ENCODE data around the gene INF2. TPM values are rescaled to one million over a fixed set of nuclear protein-coding genes. Genes with fewer than 3 reads are reported as not detected.

The INF2 gene
- total RNA-seq, 1 experiment from 2014 or later, result 113 TPM

- POLR2A ChIA-PET (ENCODE audit: unreplicated experiment), result no interaction called here
- BruUV-seq (replicated peaks), result no TSS peak
- no peak overlapping the region for H2AFZ ChIP-seq
- H3K4me1 ChIP-seq (replicated peaks; ENCODE audit: insufficient read depth), result no peaks in the 10 kb centered on the region
- peaks cover 37% of the 10 kb centered on the region for H3K27me3 ChIP-seq (ENCODE audit: insufficient read depth, low read depth)
- H3K36me3 ChIP-seq (ENCODE audit: low read depth), result no peaks in the 10 kb centered on the region
- H3K9me2 ChIP-seq (ENCODE audit: insufficient read depth), result no peaks in the 10 kb centered on the region
- H3K27ac ChIP-seq, result no peak overlapping the region
- H3F3A ChIP-seq (ENCODE audit: insufficient read depth, low read depth), result no peaks in the 10 kb centered on the region
- intact Hi-C loops (cut with micrococcal nuclease; ENCODE audit: unreplicated experiment), result no loop called here
- no peak overlapping the region for H3K4me2 ChIP-seq
- CTCF ChIA-PET, result no interaction called here
- DNase-seq, result no peak
- no peak for TF ChIP-seq EZH2 (IDR thresholded peaks at IDR 0.05; ENCODE audit: low read depth)
- no peak for TF ChIP-seq CTCF (conservative IDR thresholded peaks at IDR 0.05)
- H3K9me3 ChIP-seq (ENCODE audit: insufficient read depth, low read depth), result no peaks in the 10 kb centered on the region
- no peaks in the 10 kb centered on the region for H4K20me1 ChIP-seq (ENCODE audit: insufficient read depth)
- no peak overlapping the region for H3K4me3 ChIP-seq
- H3K79me2 ChIP-seq (ENCODE audit: low read depth), result no peaks in the 10 kb centered on the region
Observed at GRCh38 chr14:104657563-104658324, 31.7 kb upstream of the INF2 start.

DNA sequence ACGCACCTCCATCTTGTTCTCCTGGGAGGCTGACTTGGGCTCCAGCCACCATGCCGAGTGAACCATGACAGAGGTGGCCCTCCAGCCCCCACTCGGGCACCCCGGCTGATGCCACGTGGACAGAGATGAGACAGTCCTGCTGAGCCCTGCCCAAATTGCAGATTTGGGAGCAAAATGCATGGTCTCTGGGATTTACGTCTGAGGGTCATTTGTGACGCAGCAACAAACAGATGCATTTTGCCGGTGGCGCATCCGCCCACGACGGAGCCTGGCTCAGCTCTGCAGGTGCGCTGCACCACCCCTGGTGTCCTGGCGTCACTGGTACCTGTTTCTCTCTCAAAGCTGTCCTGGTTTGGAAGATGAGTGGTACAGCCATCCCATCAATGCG is 31.1 kb upstream of the INF2 start:
- H3K79me2 ChIP-seq (ENCODE audit: low read depth), result no peaks in the 10 kb centered on the region
- ChIA-PET POLR2A (ENCODE audit: unreplicated experiment) (no interaction called here), CTCF (no interaction called here)
- no peak overlapping the region for H3K4me3 ChIP-seq
- no TSS peak for BruUV-seq (replicated peaks)
- H3F3A ChIP-seq (ENCODE audit: insufficient read depth, low read depth), result no peaks in the 10 kb centered on the region
- no peaks in the 10 kb centered on the region for H4K20me1 ChIP-seq (ENCODE audit: insufficient read depth)
- DNase-seq, result no peak
- H2AFZ ChIP-seq, result no peak overlapping the region
- no peaks in the 10 kb centered on the region for H3K4me1 ChIP-seq (replicated peaks; ENCODE audit: insufficient read depth)
- H3K27ac ChIP-seq, result no peak overlapping the region
- H3K4me2 ChIP-seq, result no peak overlapping the region
- H3K27me3 ChIP-seq (ENCODE audit: insufficient read depth, low read depth), result peaks cover 37% of the 10 kb centered on the region
- no peak for TF ChIP-seq EZH2 (IDR thresholded peaks at IDR 0.05; ENCODE audit: low read depth)
- TF ChIP-seq CTCF (conservative IDR thresholded peaks at IDR 0.05), result no peak
- H3K9me2 ChIP-seq (ENCODE audit: insufficient read depth), result no peaks in the 10 kb centered on the region
- intact Hi-C loops (cut with micrococcal nuclease; ENCODE audit: unreplicated experiment), result no loop called here
- H3K9me3 ChIP-seq (ENCODE audit: insufficient read depth, low read depth), result no peaks in the 10 kb centered on the region
- no peaks in the 10 kb centered on the region for H3K36me3 ChIP-seq (ENCODE audit: low read depth)

GRCh38 chr14:104659146-104659545 is 30.3 kb upstream of the INF2 start:
- Histone ChIP-seq H3K27me3 (ENCODE audit: insufficient read depth, low read depth) (peaks cover 37% of the 10 kb centered on the region), H3K4me2 (no peak overlapping the region), H4K20me1 (ENCODE audit: insufficient read depth) (no peaks in the 10 kb centered on the region), H3K4me3 (no peak overlapping the region), H3K9me3 (ENCODE audit: insufficient read depth, low read depth) (no peaks in the 10 kb centered on the region), H3F3A (ENCODE audit: insufficient read depth, low read depth) (peaks cover 3% of the 10 kb centered on the region; the same call in 1 of the 2 replicates), H3K4me1 (replicated peaks; ENCODE audit: insufficient read depth) (no peaks in the 10 kb centered on the region), H3K36me3 (ENCODE audit: low read depth) (no peaks in the 10 kb centered on the region), H3K9me2 (ENCODE audit: insufficient read depth) (no peaks in the 10 kb centered on the region), H3K27ac (no peak overlapping the region), H3K79me2 (ENCODE audit: low read depth) (no peaks in the 10 kb centered on the region), H2AFZ (no peak overlapping the region)
- no TSS peak for BruUV-seq (replicated peaks)
- TF ChIP-seq EZH2 (IDR thresholded peaks at IDR 0.05; ENCODE audit: low read depth), result no peak
- no peak for TF ChIP-seq CTCF (conservative IDR thresholded peaks at IDR 0.05)
- intact Hi-C loops (cut with micrococcal nuclease; ENCODE audit: unreplicated experiment), result no loop called here
- CTCF ChIA-PET, result no interaction called here
- DNase-seq, result no peak
- POLR2A ChIA-PET (ENCODE audit: unreplicated experiment), result no interaction called here

Data from PC-9 (cell line).